ENCODE measurements around the gene RETSAT.

Gene RETSAT

DNA sequence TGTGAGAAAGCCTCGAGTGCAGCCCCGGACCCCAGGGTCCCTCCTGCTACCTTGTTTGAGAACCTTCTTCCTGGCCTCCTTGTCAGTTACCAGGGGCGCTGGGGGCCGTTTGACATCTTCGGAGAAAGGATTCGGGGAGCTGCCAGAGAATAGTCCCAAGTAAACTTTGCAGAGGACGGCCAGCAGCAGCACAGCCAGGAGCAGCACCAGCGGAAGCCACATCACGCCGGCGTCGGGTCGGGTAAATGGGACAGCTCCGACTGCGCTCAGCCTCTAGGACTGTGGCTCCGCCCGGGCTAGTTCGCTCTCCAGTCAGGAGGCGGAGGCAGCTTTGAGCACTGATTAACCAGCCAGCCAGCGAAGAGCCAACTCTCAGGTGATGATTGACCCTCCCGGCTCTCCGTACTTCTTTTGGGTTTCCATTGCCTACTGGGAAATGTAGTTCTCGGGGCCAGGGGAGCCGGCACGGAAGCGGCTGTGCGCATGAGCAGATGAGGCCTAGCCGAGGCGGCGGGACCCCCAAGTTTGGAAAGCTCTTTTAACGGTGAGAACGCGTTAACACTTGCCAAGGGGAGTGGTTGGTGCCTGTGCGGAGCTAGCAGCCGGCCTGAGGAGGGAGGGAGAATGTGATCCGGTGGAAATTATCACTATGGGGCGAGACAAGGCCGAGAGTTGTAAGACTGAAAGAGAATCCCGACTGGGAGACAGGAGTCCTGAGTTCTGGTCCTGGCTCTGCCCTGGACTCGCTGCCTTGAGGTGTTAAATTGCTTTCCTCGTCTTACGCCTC is at the start of gene RETSAT, which contains the start of gene ELMOD3:
TSS of gene RETSAT (minus strand) at position 243 of the 787 bp plus-strand sequence. CDS start at position 222, 21 bp downstream.
TSS of gene ELMOD3 (plus strand) at position 484 of the 787 bp plus-strand sequence. CDS start 2,430 bp downstream, outside the sequence.
- H3K4me3 ChIP-seq (ENCODE audit: low read depth, low read length): peak within 1 kb of the TSS; percentile 90
- peaks cover 29% of the 10 kb centered on the region for H3K36me3 ChIP-seq (ENCODE audit: control insufficient read depth, insufficient read depth, low read length)
- H3K9me3 ChIP-seq (ENCODE audit: control insufficient read depth, insufficient read depth, low read depth, low read length): no peaks in the 10 kb centered on the region
- peaks cover 13% of the 10 kb centered on the region; the same call in 1 of the 2 replicates for H3K4me1 ChIP-seq (ENCODE audit: control insufficient read depth, insufficient read depth, low read length)
- H3K27ac ChIP-seq (ENCODE audit: low read depth, low read length): no peak within 1 kb of the TSS
- H3K9ac ChIP-seq (ENCODE audit: low read length): peak within 1 kb of the TSS; percentile 73
- no peaks in the 10 kb centered on the region for H3K27me3 ChIP-seq (ENCODE audit: control insufficient read depth, insufficient read depth, low read length)

DNA sequence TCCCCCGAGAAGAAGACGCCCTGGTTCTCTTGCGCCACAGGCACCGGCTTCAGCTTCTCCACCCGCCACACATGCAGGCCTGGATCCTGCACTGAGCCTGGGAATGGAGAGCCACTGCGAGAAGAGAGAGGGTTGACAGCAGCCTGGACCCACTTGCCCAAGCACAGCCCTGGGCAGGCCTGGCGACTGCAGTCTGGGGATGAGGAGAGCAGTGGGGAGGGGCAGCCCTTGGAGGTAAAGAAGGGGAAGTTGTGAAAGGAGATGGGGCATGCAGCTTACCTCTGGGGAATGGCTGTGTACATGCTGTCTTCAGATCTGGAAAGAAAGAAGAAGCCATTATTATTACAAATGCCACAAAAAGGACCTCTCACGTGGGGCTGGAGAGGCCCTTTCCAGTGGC is 47.5 kb upstream of the RETSAT start:
- Histone ChIP-seq H3K9ac (ENCODE audit: low read length) (no peak overlapping the region), H3K4me3 (ENCODE audit: low read depth, low read length) (no peak overlapping the region), H3K4me1 (ENCODE audit: control insufficient read depth, insufficient read depth, low read length) (peaks cover 7% of the 10 kb centered on the region; the same call in 1 of the 2 replicates), H3K9me3 (ENCODE audit: control insufficient read depth, insufficient read depth, low read depth, low read length) (0 out of 2 replicates have a peak, but pooled peaks cover 2% of the 10 kb centered on the region), H3K27me3 (ENCODE audit: control insufficient read depth, insufficient read depth, low read length) (no peaks in the 10 kb centered on the region), H3K36me3 (ENCODE audit: control insufficient read depth, insufficient read depth, low read length) (peaks cover 44% of the 10 kb centered on the region), H3K27ac (ENCODE audit: low read depth, low read length) (no peak overlapping the region)

DNA sequence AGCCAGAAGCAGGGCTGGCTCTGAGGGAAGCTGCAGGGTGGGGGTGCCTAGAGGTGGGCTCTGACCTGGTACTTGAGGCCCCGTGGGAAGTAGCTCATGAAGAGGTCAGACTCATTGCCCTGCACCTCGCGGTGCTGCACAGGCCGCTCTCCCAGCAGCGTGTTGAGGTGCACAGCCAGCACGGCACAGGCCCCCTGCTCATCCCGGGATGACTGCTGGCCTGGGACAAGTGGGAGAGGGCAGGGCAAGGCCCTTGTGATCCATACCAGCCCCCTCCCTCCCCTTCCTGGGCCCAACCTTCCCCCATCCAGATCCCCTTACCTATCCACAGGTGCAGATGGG is 47.1 kb upstream of the RETSAT start:
- Histone ChIP-seq H3K4me3 (ENCODE audit: low read depth, low read length) (no peak overlapping the region), H3K9me3 (ENCODE audit: control insufficient read depth, insufficient read depth, low read depth, low read length) (0 out of 2 replicates have a peak, but pooled peaks cover 2% of the 10 kb centered on the region), H3K4me1 (ENCODE audit: control insufficient read depth, insufficient read depth, low read length) (peaks cover 7% of the 10 kb centered on the region; the same call in 1 of the 2 replicates), H3K36me3 (ENCODE audit: control insufficient read depth, insufficient read depth, low read length) (peaks cover 48% of the 10 kb centered on the region), H3K9ac (ENCODE audit: low read length) (no peak overlapping the region), H3K27ac (ENCODE audit: low read depth, low read length) (no peak overlapping the region), H3K27me3 (ENCODE audit: control insufficient read depth, insufficient read depth, low read length) (no peaks in the 10 kb centered on the region)

GRCh38 chr2:85400541-85401463 is 46.5 kb upstream of the RETSAT start:
- Histone ChIP-seq H3K4me3 (ENCODE audit: low read depth, low read length) (no peak overlapping the region), H3K36me3 (ENCODE audit: control insufficient read depth, insufficient read depth, low read length) (peaks cover 51% of the 10 kb centered on the region), H3K9ac (ENCODE audit: low read length) (no peak overlapping the region), H3K27ac (ENCODE audit: low read depth, low read length) (no peak overlapping the region), H3K27me3 (ENCODE audit: control insufficient read depth, insufficient read depth, low read length) (no peaks in the 10 kb centered on the region), H3K4me1 (ENCODE audit: control insufficient read depth, insufficient read depth, low read length) (peaks cover 6% of the 10 kb centered on the region; the same call in 1 of the 2 replicates), H3K9me3 (ENCODE audit: control insufficient read depth, insufficient read depth, low read depth, low read length) (0 out of 2 replicates have a peak, but pooled peaks cover 2% of the 10 kb centered on the region)

DNA sequence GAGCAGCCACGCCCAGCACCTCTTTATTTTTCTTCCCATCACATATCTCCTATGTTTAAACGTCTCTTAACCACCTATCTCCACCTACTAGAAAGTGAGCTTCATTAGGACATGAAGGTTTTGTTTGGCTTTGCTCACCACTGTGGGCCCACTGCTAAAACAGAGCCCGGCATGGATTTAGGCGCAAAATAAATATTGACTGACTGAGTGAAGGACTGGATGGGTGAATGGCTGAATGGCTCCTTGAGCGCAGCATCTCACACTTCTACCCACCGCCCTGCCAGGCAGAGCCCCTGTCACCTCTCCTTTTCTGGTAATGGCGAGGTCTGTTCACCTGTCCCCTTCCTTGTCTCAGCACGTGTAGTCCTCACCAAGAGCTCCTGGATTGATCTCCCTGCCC is 45.7 kb upstream of the RETSAT start:
- H3K9ac ChIP-seq (ENCODE audit: low read length): no peak overlapping the region
- H3K27me3 ChIP-seq (ENCODE audit: control insufficient read depth, insufficient read depth, low read length): no peaks in the 10 kb centered on the region
- peaks cover 56% of the 10 kb centered on the region for H3K36me3 ChIP-seq (ENCODE audit: control insufficient read depth, insufficient read depth, low read length)
- H3K4me3 ChIP-seq (ENCODE audit: low read depth, low read length): no peak overlapping the region
- 0 out of 2 replicates have a peak, but pooled peaks cover 2% of the 10 kb centered on the region for H3K9me3 ChIP-seq (ENCODE audit: control insufficient read depth, insufficient read depth, low read depth, low read length)
- H3K4me1 ChIP-seq (ENCODE audit: control insufficient read depth, insufficient read depth, low read length): no peaks in the 10 kb centered on the region
- H3K27ac ChIP-seq (ENCODE audit: low read depth, low read length): no peak overlapping the region

- H3K36me3 ChIP-seq (ENCODE audit: control insufficient read depth, insufficient read depth, low read length): peaks cover 65% of the 10 kb centered on the region
- no peak overlapping the region for H3K9ac ChIP-seq (ENCODE audit: low read length)
- H3K4me3 ChIP-seq (ENCODE audit: low read depth, low read length): no peak overlapping the region
- no peaks in the 10 kb centered on the region for H3K27me3 ChIP-seq (ENCODE audit: control insufficient read depth, insufficient read depth, low read length)
- no peak overlapping the region for H3K27ac ChIP-seq (ENCODE audit: low read depth, low read length)
- no peaks in the 10 kb centered on the region for H3K4me1 ChIP-seq (ENCODE audit: control insufficient read depth, insufficient read depth, low read length)
- H3K9me3 ChIP-seq (ENCODE audit: control insufficient read depth, insufficient read depth, low read depth, low read length): 0 out of 2 replicates have a peak, but pooled peaks cover 2% of the 10 kb centered on the region
Measured at GRCh38 chr2:85399183-85399455, 44.8 kb upstream of the RETSAT start.

- H3K4me3 ChIP-seq (ENCODE audit: low read depth, low read length): no peak overlapping the region
- no peaks in the 10 kb centered on the region for H3K27me3 ChIP-seq (ENCODE audit: control insufficient read depth, insufficient read depth, low read length)
- peaks cover 70% of the 10 kb centered on the region for H3K36me3 ChIP-seq (ENCODE audit: control insufficient read depth, insufficient read depth, low read length)
- H3K9me3 ChIP-seq (ENCODE audit: control insufficient read depth, insufficient read depth, low read depth, low read length): no peaks in the 10 kb centered on the region
- no peak overlapping the region for H3K27ac ChIP-seq (ENCODE audit: low read depth, low read length)
- no peaks in the 10 kb centered on the region for H3K4me1 ChIP-seq (ENCODE audit: control insufficient read depth, insufficient read depth, low read length)
- H3K9ac ChIP-seq (ENCODE audit: low read length): no peak overlapping the region
Measured at GRCh38 chr2:85398426-85399182, 44.3 kb upstream of the RETSAT start.

DNA sequence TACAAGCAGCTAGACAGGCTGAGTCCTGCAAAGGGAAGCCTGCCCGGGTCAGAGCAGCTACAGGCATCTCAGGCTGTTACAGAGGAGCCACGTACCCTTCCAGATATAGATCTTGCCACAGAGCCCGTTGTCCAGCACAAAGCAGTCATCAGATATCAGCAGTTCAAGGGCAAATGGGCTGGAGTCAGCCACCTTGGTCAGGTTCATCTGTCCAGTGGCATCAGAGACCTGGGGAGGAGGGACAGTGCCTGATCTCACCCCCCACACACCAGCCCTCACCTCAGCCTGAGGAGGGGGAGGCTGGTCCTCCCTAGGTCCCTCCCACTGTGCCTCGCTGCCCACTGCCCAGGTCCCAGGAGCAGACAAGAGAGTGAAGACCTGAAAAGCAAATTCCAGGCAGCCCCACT is 43.6 kb upstream of the RETSAT start:
- Histone ChIP-seq H3K27ac (ENCODE audit: low read depth, low read length) (no peak overlapping the region), H3K36me3 (ENCODE audit: control insufficient read depth, insufficient read depth, low read length) (peaks cover 71% of the 10 kb centered on the region), H3K4me1 (ENCODE audit: control insufficient read depth, insufficient read depth, low read length) (no peaks in the 10 kb centered on the region), H3K9me3 (ENCODE audit: control insufficient read depth, insufficient read depth, low read depth, low read length) (no peaks in the 10 kb centered on the region), H3K27me3 (ENCODE audit: control insufficient read depth, insufficient read depth, low read length) (no peaks in the 10 kb centered on the region), H3K4me3 (ENCODE audit: low read depth, low read length) (no peak overlapping the region), H3K9ac (ENCODE audit: low read length) (no peak overlapping the region)

GRCh38 chr2:85396531-85397470 is 42.5 kb upstream of the RETSAT start:
- H3K4me1 ChIP-seq (ENCODE audit: control insufficient read depth, insufficient read depth, low read length): no peaks in the 10 kb centered on the region
- no peaks in the 10 kb centered on the region for H3K9me3 ChIP-seq (ENCODE audit: control insufficient read depth, insufficient read depth, low read depth, low read length)
- no peak overlapping the region for H3K9ac ChIP-seq (ENCODE audit: low read length)
- H3K36me3 ChIP-seq (ENCODE audit: control insufficient read depth, insufficient read depth, low read length): peaks cover 73% of the 10 kb centered on the region
- H3K4me3 ChIP-seq (ENCODE audit: low read depth, low read length): no peak overlapping the region
- no peaks in the 10 kb centered on the region for H3K27me3 ChIP-seq (ENCODE audit: control insufficient read depth, insufficient read depth, low read length)
- no peak overlapping the region for H3K27ac ChIP-seq (ENCODE audit: low read depth, low read length)
